ENCODE results near the gene CD200R1. TPM values are rescaled to one million over a fixed set of nuclear protein-coding genes. Genes with fewer than 3 reads are reported as not detected.

The CD200R1 gene
- total and polyA plus RNA-seq, 8 donors: 0.05 to 0.93 (median 0.24) TPM; not detected in 3

GRCh38 chr3:112908252-112908651, 66.7 kb downstream of the CD200R1 start:
- no peak overlapping the region for H3K4me3 ChIP-seq
- FAIRE-seq: no peak
- H3K27me3 ChIP-seq: no peaks in the 10 kb centered on the region
- intact Hi-C loops (cut with DNase I): no loop called here
- ATAC-seq: no peak
- no peaks in the 10 kb centered on the region for H3K9me3 ChIP-seq
- H3K27ac ChIP-seq: no peak overlapping the region
- DNase-seq: no peak
- H3K36me3 ChIP-seq: no peaks in the 10 kb centered on the region
- no peak for TF ChIP-seq CTCF (IDR thresholded peaks at IDR 0.05)
- H3K4me1 ChIP-seq: no peaks in the 10 kb centered on the region

- Histone ChIP-seq H3K4me3 (no peak overlapping the region), H3K4me1 (no peaks in the 10 kb centered on the region), H3K9me3 (no peaks in the 10 kb centered on the region), H3K27ac (no peak overlapping the region), H3K36me3 (no peaks in the 10 kb centered on the region), H3K27me3 (no peaks in the 10 kb centered on the region)
- DNase-seq (no peak), FAIRE-seq (no peak), ATAC-seq (no peak)
- no peak for TF ChIP-seq CTCF (IDR thresholded peaks at IDR 0.05)
- 54 to 59% methylated on average over 8 of the region's 8 CpGs for WGBS, 2 donors
- intact Hi-C loops (cut with DNase I): no loop called here
These were observed 70.1 kb downstream of the CD200R1 start for GRCh38 chr3:112904786-112905185.

GRCh38 chr3:112900113-112900512, 74.8 kb downstream of the CD200R1 start:
- FAIRE-seq: no peak
- intact Hi-C loops (cut with DNase I): no loop called here
- Histone ChIP-seq H3K27me3 (no peaks in the 10 kb centered on the region), H3K36me3 (no peaks in the 10 kb centered on the region), H3K9me3 (no peaks in the 10 kb centered on the region), H3K27ac (no peak overlapping the region), H3K4me3 (no peak overlapping the region), H3K4me1 (no peaks in the 10 kb centered on the region)
- no peak for ATAC-seq
- no peak for DNase-seq
- 74 to 75% methylated on average over 3 of the region's 3 CpGs for WGBS, 2 donors
- TF ChIP-seq CTCF (IDR thresholded peaks at IDR 0.05): no peak

- 71 to 87% methylated on average over 1 of the region's 1 CpG for WGBS, 2 donors
- no peaks in the 10 kb centered on the region for H3K27me3 ChIP-seq
- TF ChIP-seq CTCF (IDR thresholded peaks at IDR 0.05): no peak
- FAIRE-seq: no peak
- no peaks in the 10 kb centered on the region for H3K9me3 ChIP-seq
- no peak overlapping the region for H3K4me3 ChIP-seq
- DNase-seq: no peak
- intact Hi-C loops (cut with DNase I): no loop called here
- ATAC-seq: no peak
- H3K36me3 ChIP-seq: no peaks in the 10 kb centered on the region
- H3K27ac ChIP-seq: no peak overlapping the region
- H3K4me1 ChIP-seq: no peaks in the 10 kb centered on the region
These were observed 77.1 kb downstream of the CD200R1 start for GRCh38 chr3:112897791-112898190.

DNA sequence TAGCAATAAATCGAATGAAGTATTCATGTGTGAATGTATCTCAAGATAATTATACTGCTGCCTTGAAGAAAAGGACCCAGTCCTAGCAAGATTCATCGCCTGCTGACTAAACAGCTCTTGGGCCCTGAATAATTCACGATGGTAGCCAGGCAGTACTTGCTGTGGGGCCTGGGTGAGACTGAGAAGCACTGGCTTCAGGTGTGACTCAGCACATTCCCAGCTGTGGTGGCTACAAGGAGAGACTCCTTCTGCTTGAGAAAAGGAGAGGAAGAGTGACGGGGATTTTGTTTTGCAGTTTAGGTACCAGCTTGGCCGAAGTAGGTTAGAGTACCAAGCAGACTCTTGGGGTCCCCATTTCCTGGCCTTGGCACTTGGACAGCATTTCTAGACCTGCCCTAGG, 80.6 kb downstream of the CD200R1 start:
- no peaks in the 10 kb centered on the region for H3K4me1 ChIP-seq
- no peak for ATAC-seq
- FAIRE-seq: no peak

More for the DNA sequence above, 80.6 kb downstream of the CD200R1 start:
- H3K36me3 ChIP-seq: no peaks in the 10 kb centered on the region
- intact Hi-C loops (cut with DNase I): no loop called here
- H3K27ac ChIP-seq: no peak overlapping the region
- no peaks in the 10 kb centered on the region for H3K27me3 ChIP-seq
- no peaks in the 10 kb centered on the region for H3K9me3 ChIP-seq
- no peak for DNase-seq
- 62 to 68% methylated on average over 5 of the region's 5 CpGs for WGBS, 2 donors
- no peak for TF ChIP-seq CTCF (IDR thresholded peaks at IDR 0.05)
- H3K4me3 ChIP-seq: no peak overlapping the region
